A549 (cell line): ENCODE data around the gene ROBO1. TPM values are rescaled to one million over a fixed set of nuclear protein-coding genes. Genes with fewer than 3 reads are reported as not detected.
A peak's percentile ranks its signal among the peaks of the same experiment; 100 is the strongest.

Source experiments
- ATAC-seq, 2 experiments: fragments of 200-7000 bp in 1 of 2; fragments of >200 bp in 1 of 2; cut with Nextera tagmentation in 1 of 2; cut with Tn5 transposase in 1 of 2; 3 replicates each; pipeline versions ENCODE4 v1.8.0 to v1.9.1; 2018 to 2020; ENCODE audit warnings: mild to moderate bottlenecking in 1 of 2, moderate library complexity in 1 of 2
- CTCF ChIA-PET: fragments of 300-600 bp; sonication (Branson Sonifier 250); formaldehyde crosslinking; extraction: SDS; loops from one replicate; lab custom pipeline; 2021; ENCODE audit warnings: antibody characterized with exemption, inconsistent platforms; lab: Yijun Ruan, JAX
- POLR2A ChIA-PET: fragments of 350-600 bp; formaldehyde crosslinking; extraction: SDS; loops from one replicate; lab custom pipeline; 2021; ENCODE audit warnings: antibody characterized with exemption, inconsistent platforms; lab: Yijun Ruan, JAX
- DNase-seq, 2 experiments: peaks; one replicate each; pipeline versions ENCODE4 v3.0.0 to v3.0.0-alpha.2; 2011 to 2016; ENCODE audit warnings: low read depth in 1 of 2, low spot score in 1 of 2
- FAIRE-seq: peaks from 2 replicates; lab custom pipeline; 2011; peaks lifted over from hg19 to GRCh38; lab: Jason Lieb, UNC
- H3K27ac ChIP-seq, 2 experiments: fragments of >200 bp; sonication (Bioruptor Twin); formaldehyde crosslinking; 3 replicates each; pipeline ENCODE4 v1.5.1; 2016 to 2017
- H3K4me1 ChIP-seq: fragments of >200 bp; sonication (Bioruptor Twin); formaldehyde crosslinking; 3 replicates; pipeline ENCODE4 v1.6.1; 2016
- H3K4me2 ChIP-seq: fragments of >200 bp; sonication (Bioruptor Twin); formaldehyde crosslinking; 3 replicates; pipeline ENCODE4 v1.6.1; 2016
- H3K4me3 ChIP-seq: fragments of >200 bp; sonication (Bioruptor Twin); formaldehyde crosslinking; 3 replicates; pipeline ENCODE4 v1.5.1; 2016
- H3K9me3 ChIP-seq: fragments of >200 bp; sonication (Bioruptor Twin); formaldehyde crosslinking; 3 replicates; pipeline ENCODE4 v1.6.1; 2016
- ESRRA ChIP-seq: fragments of 150-350 bp; IDR thresholded peaks from 2 replicates; pipeline ENCODE4 v1.6.1; 2014; ENCODE audit warnings: mild to moderate bottlenecking, low read length, borderline replicate concordance
- FOXS1 ChIP-seq: fragments of 250-450 bp; sonication (Bioruptor Pico); IDR thresholded peaks from 2 replicates; pipeline ENCODE4 v1.5.0; 2020; ENCODE audit warnings: mild to moderate bottlenecking, moderate library complexity
- GATA3 ChIP-seq: IDR thresholded peaks from 2 replicates; pipeline ENCODE4 v1.6.1; 2012; ENCODE audit warnings: borderline replicate concordance
- HOXA7 ChIP-seq: fragments of 250-450 bp; sonication (Bioruptor Pico); IDR thresholded peaks from 2 replicates; pipeline ENCODE4 v1.5.0; 2020; ENCODE audit warnings: mild to moderate bottlenecking, moderate library complexity
- KDM1A ChIP-seq: fragments of 200-600 bp; sonication (generic); IDR thresholded peaks from 2 replicates; pipeline ENCODE4 v1.6.1; 2016; ENCODE audit warnings: low read depth, mild to moderate bottlenecking
- MAFK ChIP-seq: fragments of 450-650 bp; IDR thresholded peaks from 2 replicates; pipeline ENCODE4 v1.6.1; 2014; ENCODE audit not compliant: partially characterized antibody
- PHF8 ChIP-seq: fragments of 200-600 bp; sonication (generic); IDR thresholded peaks from 2 replicates; pipeline ENCODE4 v1.6.1; 2016; ENCODE audit warnings: low read depth, mild to moderate bottlenecking, antibody characterized with exemption, moderate library complexity, borderline replicate concordance
- RNF2 ChIP-seq: fragments of 200-600 bp; sonication (generic); IDR thresholded peaks from 2 replicates; pipeline ENCODE4 v1.6.1; 2016; ENCODE audit warnings: low read depth, mild to moderate bottlenecking, antibody characterized with exemption, moderate library complexity, borderline replicate concordance
- SREBF2 ChIP-seq: fragments of 450-650 bp; IDR thresholded peaks from 2 replicates; pipeline ENCODE4 v1.6.1; 2014; ENCODE audit warnings: mild to moderate bottlenecking, moderate library complexity
- WGBS: methylation state at CpG from one replicate; pipeline ENCODE4 v1.1.6; 2017; ENCODE audit errors: missing lambda C conversion rate; 5-methylcytosine and 5-hydroxymethylcytosine counted together
- polyA plus RNA-seq, 4 experiments: library from polyadenylated mRNA; depleted of rRNA in 3 of 4; stranded (reverse); fragments of >200 nt; fragmentation: RNase III in 1 of 4; extraction: RNeasy Plus Mini Kit Qiagen cat#74134 plus additional on column Dnase treatment in 1 of 4; gene quantifications; 2 replicates in 3 of 4; 3 replicates in 1 of 4; pipeline ENCODE4 v1.2.3, GENCODE V29; 2011 to 2017
- TF ChIP-seq, protein P1 (sequence below): fragments of 450-650 bp; IDR thresholded peaks from 2 replicates; pipeline ENCODE4 v1.6.1; 2014; ENCODE audit warnings: antibody characterized with exemption
- TF ChIP-seq, protein P2 (sequence below): fragments of 200-600 bp; sonication (generic); IDR thresholded peaks from 2 replicates; pipeline ENCODE4 v1.6.1; 2016; ENCODE audit warnings: antibody characterized with exemption, mild to moderate bottlenecking, moderate library complexity
- TF ChIP-seq, protein P3 (sequence below): fragments of 150-350 bp; IDR thresholded peaks from 2 replicates; pipeline ENCODE4 v1.6.1; 2014; ENCODE audit warnings: low read depth, mild to moderate bottlenecking, low read length
- TF ChIP-seq, protein P4 (sequence below): IDR thresholded peaks from 2 replicates; pipeline ENCODE4 v1.6.1; 2012
- TF ChIP-seq, protein P5 (sequence below): IDR thresholded peaks from 2 replicates; pipeline ENCODE4 v1.6.1; 2012
- TF ChIP-seq, protein P6 (sequence below): fragments of >200 bp; sonication (Bioruptor Twin); formaldehyde crosslinking; IDR thresholded peaks from 3 replicates; pipeline ENCODE4 v1.6.1; 2016

ROBO1 gene
- polyA plus RNA-seq, 2 of the 4 experiments (the other 2 are of a cell fraction), result 25.3 to 35.6 TPM

DNA sequence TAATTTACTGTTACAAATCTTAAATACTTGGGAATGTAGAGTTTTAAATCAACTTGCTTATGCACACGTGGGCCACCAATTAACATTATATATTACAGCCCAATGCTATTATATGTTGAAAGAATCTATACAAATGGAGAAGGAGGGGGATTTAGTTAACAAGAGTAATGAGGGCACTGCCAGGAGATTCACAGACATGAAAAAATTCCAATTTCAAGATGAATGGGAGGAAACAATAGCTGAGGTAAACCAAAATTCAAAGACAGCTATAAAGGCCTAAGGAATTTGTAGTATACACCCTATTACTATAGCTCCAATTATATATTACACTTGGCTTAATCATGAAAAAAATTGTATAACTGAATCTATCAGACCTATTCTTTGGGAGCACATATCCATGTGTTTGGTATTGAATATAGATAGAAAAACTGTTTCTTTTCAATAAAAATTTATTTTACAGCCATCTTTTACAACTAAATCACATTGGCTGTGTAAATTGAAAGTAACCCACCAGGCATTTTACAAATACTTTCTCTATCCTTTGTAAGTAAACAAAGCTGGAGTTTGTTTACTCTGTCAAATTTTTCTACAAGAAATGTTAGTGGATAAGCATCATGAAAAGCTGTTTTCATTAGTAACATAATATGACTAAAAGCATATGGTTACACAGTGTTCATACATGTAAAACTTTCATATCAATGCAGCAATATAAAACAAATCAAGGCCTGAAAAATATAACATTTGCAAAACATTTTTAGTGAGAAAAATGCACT is 1045.8 kb downstream of the ROBO1 start:
- no peak for ATAC-seq
- TF ChIP-seq FOXS1 (CRISPR knock-in tag) (no peak), PHF8 (no peak), ESRRA (no peak), HOXA7 (CRISPR knock-in tag) (no peak)
- TF ChIP-seq, protein P1, sequence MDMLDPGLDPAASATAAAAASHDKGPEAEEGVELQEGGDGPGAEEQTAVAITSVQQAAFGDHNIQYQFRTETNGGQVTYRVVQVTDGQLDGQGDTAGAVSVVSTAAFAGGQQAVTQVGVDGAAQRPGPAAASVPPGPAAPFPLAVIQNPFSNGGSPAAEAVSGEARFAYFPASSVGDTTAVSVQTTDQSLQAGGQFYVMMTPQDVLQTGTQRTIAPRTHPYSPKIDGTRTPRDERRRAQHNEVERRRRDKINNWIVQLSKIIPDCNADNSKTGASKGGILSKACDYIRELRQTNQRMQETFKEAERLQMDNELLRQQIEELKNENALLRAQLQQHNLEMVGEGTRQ, result no peak
- TF ChIP-seq, protein P2, sequence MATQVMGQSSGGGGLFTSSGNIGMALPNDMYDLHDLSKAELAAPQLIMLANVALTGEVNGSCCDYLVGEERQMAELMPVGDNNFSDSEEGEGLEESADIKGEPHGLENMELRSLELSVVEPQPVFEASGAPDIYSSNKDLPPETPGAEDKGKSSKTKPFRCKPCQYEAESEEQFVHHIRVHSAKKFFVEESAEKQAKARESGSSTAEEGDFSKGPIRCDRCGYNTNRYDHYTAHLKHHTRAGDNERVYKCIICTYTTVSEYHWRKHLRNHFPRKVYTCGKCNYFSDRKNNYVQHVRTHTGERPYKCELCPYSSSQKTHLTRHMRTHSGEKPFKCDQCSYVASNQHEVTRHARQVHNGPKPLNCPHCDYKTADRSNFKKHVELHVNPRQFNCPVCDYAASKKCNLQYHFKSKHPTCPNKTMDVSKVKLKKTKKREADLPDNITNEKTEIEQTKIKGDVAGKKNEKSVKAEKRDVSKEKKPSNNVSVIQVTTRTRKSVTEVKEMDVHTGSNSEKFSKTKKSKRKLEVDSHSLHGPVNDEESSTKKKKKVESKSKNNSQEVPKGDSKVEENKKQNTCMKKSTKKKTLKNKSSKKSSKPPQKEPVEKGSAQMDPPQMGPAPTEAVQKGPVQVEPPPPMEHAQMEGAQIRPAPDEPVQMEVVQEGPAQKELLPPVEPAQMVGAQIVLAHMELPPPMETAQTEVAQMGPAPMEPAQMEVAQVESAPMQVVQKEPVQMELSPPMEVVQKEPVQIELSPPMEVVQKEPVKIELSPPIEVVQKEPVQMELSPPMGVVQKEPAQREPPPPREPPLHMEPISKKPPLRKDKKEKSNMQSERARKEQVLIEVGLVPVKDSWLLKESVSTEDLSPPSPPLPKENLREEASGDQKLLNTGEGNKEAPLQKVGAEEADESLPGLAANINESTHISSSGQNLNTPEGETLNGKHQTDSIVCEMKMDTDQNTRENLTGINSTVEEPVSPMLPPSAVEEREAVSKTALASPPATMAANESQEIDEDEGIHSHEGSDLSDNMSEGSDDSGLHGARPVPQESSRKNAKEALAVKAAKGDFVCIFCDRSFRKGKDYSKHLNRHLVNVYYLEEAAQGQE, result no peak
- TF ChIP-seq, protein P3, sequence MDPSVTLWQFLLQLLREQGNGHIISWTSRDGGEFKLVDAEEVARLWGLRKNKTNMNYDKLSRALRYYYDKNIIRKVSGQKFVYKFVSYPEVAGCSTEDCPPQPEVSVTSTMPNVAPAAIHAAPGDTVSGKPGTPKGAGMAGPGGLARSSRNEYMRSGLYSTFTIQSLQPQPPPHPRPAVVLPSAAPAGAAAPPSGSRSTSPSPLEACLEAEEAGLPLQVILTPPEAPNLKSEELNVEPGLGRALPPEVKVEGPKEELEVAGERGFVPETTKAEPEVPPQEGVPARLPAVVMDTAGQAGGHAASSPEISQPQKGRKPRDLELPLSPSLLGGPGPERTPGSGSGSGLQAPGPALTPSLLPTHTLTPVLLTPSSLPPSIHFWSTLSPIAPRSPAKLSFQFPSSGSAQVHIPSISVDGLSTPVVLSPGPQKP, result no peak
- TF ChIP-seq, protein P4, sequence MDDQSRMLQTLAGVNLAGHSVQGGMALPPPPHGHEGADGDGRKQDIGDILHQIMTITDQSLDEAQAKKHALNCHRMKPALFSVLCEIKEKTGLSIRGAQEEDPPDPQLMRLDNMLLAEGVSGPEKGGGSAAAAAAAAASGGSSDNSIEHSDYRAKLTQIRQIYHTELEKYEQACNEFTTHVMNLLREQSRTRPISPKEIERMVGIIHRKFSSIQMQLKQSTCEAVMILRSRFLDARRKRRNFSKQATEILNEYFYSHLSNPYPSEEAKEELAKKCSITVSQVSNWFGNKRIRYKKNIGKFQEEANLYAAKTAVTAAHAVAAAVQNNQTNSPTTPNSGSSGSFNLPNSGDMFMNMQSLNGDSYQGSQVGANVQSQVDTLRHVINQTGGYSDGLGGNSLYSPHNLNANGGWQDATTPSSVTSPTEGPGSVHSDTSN, result no peak
- Histone ChIP-seq H3K27ac (no peak overlapping the region), H3K9me3 (no peaks in the 10 kb centered on the region), H3K4me1 (peaks cover 8% of the 10 kb centered on the region; the same call in 1 of the 3 replicates), H3K4me2 (peak overlapping the region; percentile 18; the same call in 2 of the 3 replicates), H3K4me3 (no peak overlapping the region)
- CTCF ChIA-PET, result no interaction called here
- 34% methylated on average over 1 of the region's 1 CpG for WGBS
- POLR2A ChIA-PET, result no interaction called here
- FAIRE-seq, result no peak
- no peak for DNase-seq

DNA sequence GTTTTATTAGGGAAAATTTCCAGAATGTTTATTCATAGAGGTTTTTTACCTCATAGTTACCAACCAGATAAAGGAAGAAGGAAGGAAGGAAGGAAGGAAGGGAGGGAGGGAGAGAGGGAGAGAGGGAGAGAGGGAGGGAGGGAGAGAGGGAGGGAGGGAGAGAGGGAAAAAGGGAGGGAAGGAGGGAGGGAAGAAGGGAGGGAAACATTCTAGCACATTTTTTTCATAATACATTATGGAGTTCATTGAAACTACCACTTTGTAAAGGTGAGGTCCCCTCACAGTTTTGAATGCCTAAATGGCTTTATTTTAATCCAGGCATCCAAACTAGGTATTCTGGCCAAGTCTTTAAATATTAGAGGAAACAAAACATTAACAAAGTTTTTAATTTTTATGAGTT is 1049.1 kb downstream of the ROBO1 start:
- Histone ChIP-seq H3K9me3 (no peaks in the 10 kb centered on the region), H3K4me1 (peaks cover 8% of the 10 kb centered on the region; the same call in 1 of the 3 replicates), H3K27ac (no peak overlapping the region), H3K4me2 (no peak overlapping the region), H3K4me3 (no peak overlapping the region)
- no peak for TF ChIP-seq SREBF2
- CTCF ChIA-PET, result no interaction called here
- ATAC-seq (no peak), FAIRE-seq (no peak), DNase-seq (no peak)
- POLR2A ChIA-PET, result no interaction called here

DNA sequence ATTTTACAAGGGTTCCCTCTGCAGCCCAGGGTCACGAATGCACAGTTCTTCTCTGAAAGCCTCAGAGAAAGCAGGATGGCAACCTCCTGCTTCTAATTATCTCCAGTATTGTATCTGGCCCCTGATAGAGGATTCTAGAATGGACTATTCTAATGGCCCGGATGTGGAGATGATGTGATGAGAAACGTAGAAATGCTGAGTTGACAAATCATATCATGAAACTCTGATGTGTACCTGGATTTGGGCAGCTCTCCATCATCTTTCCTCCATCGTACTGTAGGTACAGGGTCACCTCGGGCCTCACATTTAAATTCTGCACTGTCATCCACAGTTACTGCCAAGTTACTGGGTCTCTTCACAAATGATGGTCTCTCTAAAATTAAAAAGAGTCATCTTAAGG is 1050.8 kb downstream of the ROBO1 start:
- H3K4me1 ChIP-seq, result no peaks in the 10 kb centered on the region
- TF ChIP-seq RNF2, result no peak
- TF ChIP-seq, protein P5, sequence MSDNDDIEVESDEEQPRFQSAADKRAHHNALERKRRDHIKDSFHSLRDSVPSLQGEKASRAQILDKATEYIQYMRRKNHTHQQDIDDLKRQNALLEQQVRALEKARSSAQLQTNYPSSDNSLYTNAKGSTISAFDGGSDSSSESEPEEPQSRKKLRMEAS, result no peak
- TF ChIP-seq ESRRA, result no peak
- TF ChIP-seq GATA3, result no peak
- TF ChIP-seq, protein P2, result no peak
- TF ChIP-seq MAFK, result peak; percentile 95
- TF ChIP-seq, protein P6, sequence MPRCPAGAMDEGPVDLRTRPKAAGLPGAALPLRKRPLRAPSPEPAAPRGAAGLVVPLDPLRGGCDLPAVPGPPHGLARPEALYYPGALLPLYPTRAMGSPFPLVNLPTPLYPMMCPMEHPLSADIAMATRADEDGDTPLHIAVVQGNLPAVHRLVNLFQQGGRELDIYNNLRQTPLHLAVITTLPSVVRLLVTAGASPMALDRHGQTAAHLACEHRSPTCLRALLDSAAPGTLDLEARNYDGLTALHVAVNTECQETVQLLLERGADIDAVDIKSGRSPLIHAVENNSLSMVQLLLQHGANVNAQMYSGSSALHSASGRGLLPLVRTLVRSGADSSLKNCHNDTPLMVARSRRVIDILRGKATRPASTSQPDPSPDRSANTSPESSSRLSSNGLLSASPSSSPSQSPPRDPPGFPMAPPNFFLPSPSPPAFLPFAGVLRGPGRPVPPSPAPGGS, result no peak
- TF ChIP-seq KDM1A, result no peak
- H3K9me3 ChIP-seq, result no peaks in the 10 kb centered on the region
- no peak overlapping the region for H3K27ac ChIP-seq
- FAIRE-seq, result no peak
- H3K4me2 ChIP-seq, result no peak overlapping the region
- H3K4me3 ChIP-seq, result no peak overlapping the region
- WGBS, result 62% methylated on average over 5 of the region's 5 CpGs
- no peak for DNase-seq
- CTCF ChIA-PET, result interaction anchor here (1.2 kb wide), 1 partner anchor 52 kb away, joined by 4 read pairs; no protein-coding TSS in a partner anchor
- POLR2A ChIA-PET, result no interaction called here
- no peak for ATAC-seq
